AG10803 (cell line): ENCODE data around the gene CD59.
"Not testable (repeated sequence)": the region's sequence is repeated elsewhere in the genome, so short reads cannot be mapped to it uniquely, and the experiment has no call there.

Experiments used
- DNase-seq: peaks from one replicate; pipeline ENCODE4 v3.0.0; 2010; ENCODE audit warnings: low read depth
- H3K4me3 ChIP-seq: 2 replicates; pipeline ENCODE4 v1.5.1; 2011; ENCODE audit warnings: mild to moderate bottlenecking, low read length, control low read depth
- CTCF ChIP-seq: conservative IDR thresholded peaks from 2 replicates; pipeline ENCODE4 v1.5.1; 2011; ENCODE audit warnings: mild to moderate bottlenecking, low read length, control low read depth, inconsistent platforms

CD59 gene

GRCh38 chr11:33713151-33713855, 22.9 kb downstream of the CD59 start:
- TF ChIP-seq CTCF, result no peak
- no peak for DNase-seq
- H3K4me3 ChIP-seq, result no peak overlapping the region

GRCh38 chr11:33712436-33712835, 23.8 kb downstream of the CD59 start:
- H3K4me3 ChIP-seq, result no peak overlapping the region
- no peak for DNase-seq
- no peak for TF ChIP-seq CTCF

- no peak for DNase-seq
Measured at GRCh38 chr11:33709466-33709865, 26.8 kb downstream of the CD59 start.

GRCh38 chr11:33708985-33709384, 27.2 kb downstream of the CD59 start:
- TF ChIP-seq CTCF, result no peak

More at GRCh38 chr11:33709466-33709865, 26.8 kb downstream of the CD59 start:
- H3K4me3 ChIP-seq, result no peak overlapping the region
- TF ChIP-seq CTCF, result no peak

GRCh38 chr11:33707831-33708230, 28.4 kb downstream of the CD59 start:
- DNase-seq, H3K4me3 ChIP-seq: not testable (repeated sequence)

More at GRCh38 chr11:33708985-33709384, 27.2 kb downstream of the CD59 start:
- H3K4me3 ChIP-seq, result no peak overlapping the region
- no peak for DNase-seq

- no peak for DNase-seq
- TF ChIP-seq CTCF, result no peak
- H3K4me3 ChIP-seq, result no peak overlapping the region
Measured at GRCh38 chr11:33706966-33707365, 29.3 kb downstream of the CD59 start.

GRCh38 chr11:33706546-33706945, 29.7 kb downstream of the CD59 start:
- DNase-seq, result no peak
- H3K4me3 ChIP-seq, result no peak overlapping the region
- no peak for TF ChIP-seq CTCF
